Keratinocyte (primary cell): ENCODE results near the gene AFMID. TPM values are rescaled to one million over a fixed set of nuclear protein-coding genes. Genes with fewer than 3 reads are reported as not detected.

Experiments used
- DNase-seq: peaks from one replicate; pipeline ENCODE4 v3.0.0-alpha.2; 2011; ENCODE audit warnings: low read depth, missing footprints, low spot score
- FAIRE-seq: peaks from 2 replicates; lab custom pipeline; 2011; peaks lifted over from hg19 to GRCh38; lab: Jason Lieb, UNC
- H2AFZ ChIP-seq: 2 replicates; pipeline ENCODE4 v1.6.0; 2012; ENCODE audit warnings: low read length, control low read depth, inconsistent platforms; ENCODE audit not compliant: control insufficient read depth
- H3K27ac ChIP-seq: 2 replicates; pipeline ENCODE4 v1.5.1; 2011; ENCODE audit warnings: low read length; ENCODE audit not compliant: control insufficient read depth, insufficient read depth
- H3K27me3 ChIP-seq: 3 replicates; pipeline ENCODE4 v1.6.0; 2011; ENCODE audit warnings: low read length; ENCODE audit not compliant: control insufficient read depth, insufficient read depth; ENCODE audit errors: extremely low read depth
- H3K36me3 ChIP-seq, 2 experiments: 2 replicates in 1 of 2; 3 replicates in 1 of 2; pipeline ENCODE4 v1.5.1; 2011; ENCODE audit warnings: low read length in 2 of 2, mild to moderate bottlenecking in 1 of 2; ENCODE audit not compliant: control insufficient read depth in 2 of 2, insufficient read depth in 2 of 2; ENCODE audit errors: extremely low read depth in 1 of 2
- H3K4me1 ChIP-seq: 3 replicates; pipeline ENCODE4 v1.5.1; 2011; ENCODE audit warnings: low read length; ENCODE audit not compliant: control insufficient read depth, insufficient read depth; ENCODE audit errors: extremely low read depth
- H3K4me2 ChIP-seq: 3 replicates; pipeline ENCODE4 v1.6.0; 2011; ENCODE audit warnings: low read depth, low read length; ENCODE audit not compliant: control insufficient read depth, insufficient read depth; ENCODE audit errors: extremely low read depth
- H3K4me3 ChIP-seq, 3 experiments: fragments of 200-600 bp in 1 of 3; sonication (generic) in 1 of 3; 2 replicates in 2 of 3; 3 replicates in 1 of 3; pipeline ENCODE4 v1.5.1; 2011 to 2016; ENCODE audit warnings: low read length in 3 of 3, mild to moderate bottlenecking in 3 of 3, control low read depth in 2 of 3, inconsistent platforms in 1 of 3, low read depth in 1 of 3, mixed read lengths in 1 of 3, mixed run types in 1 of 3, moderate library complexity in 1 of 3; ENCODE audit not compliant: control insufficient read depth in 2 of 3, insufficient read depth in 2 of 3; ENCODE audit errors: extremely low read depth in 1 of 3
- H3K79me2 ChIP-seq: 2 replicates; pipeline ENCODE4 v1.6.0; 2012; ENCODE audit warnings: low read length; ENCODE audit not compliant: control insufficient read depth, insufficient read depth
- H3K9ac ChIP-seq: 3 replicates; pipeline ENCODE4 v1.6.0; 2011; ENCODE audit warnings: low read length; ENCODE audit not compliant: control insufficient read depth, insufficient read depth; ENCODE audit errors: extremely low read depth
- H3K9me1 ChIP-seq: 3 replicates; pipeline ENCODE4 v1.6.0; 2011; ENCODE audit warnings: low read length; ENCODE audit not compliant: control insufficient read depth, insufficient read depth; ENCODE audit errors: extremely low read depth
- H3K9me3 ChIP-seq: 2 replicates; pipeline ENCODE4 v1.5.1; 2012; ENCODE audit warnings: low read depth, low read length; ENCODE audit not compliant: control insufficient read depth
- H4K20me1 ChIP-seq: 3 replicates; pipeline ENCODE4 v1.6.0; 2011; ENCODE audit warnings: low read length; ENCODE audit not compliant: control insufficient read depth, insufficient read depth; ENCODE audit errors: extremely low read depth
- EZH2 ChIP-seq: IDR thresholded peaks from one replicate; pipeline ENCODE4 v1.6.1; 2012; ENCODE audit warnings: inconsistent platforms, mild to moderate bottlenecking, low read length, moderate library complexity
- dilution Hi-C: fragments of 300-500 bp; cut with MboI; formaldehyde crosslinking; loops from one replicate; pipeline ENCODE4 v1.7.0; 2020; ENCODE audit warnings: low sequenced_read_pairs; ENCODE audit not compliant: extremely low pct_ligation_motif_present
- polyA plus RNA-seq, 5 experiments: library from polyadenylated mRNA; depleted of rRNA in 3 of 5; stranded (reverse) in 3 of 5; stranded (forward) in 1 of 5; unstranded in 1 of 5; fragments of >200 nt; gene quantifications; 1 replicate in 1 of 5; 2 replicates in 3 of 5; 3 replicates in 1 of 5; pipeline versions ENCODE4 v1.2.1 to v1.2.3, GENCODE V29; 2011 to 2012; ENCODE audit warnings: missing spikeins in 2 of 5, low read depth in 1 of 5, low replicate concordance in 1 of 5
- TF ChIP-seq, protein P1 (sequence below), 3 experiments: IDR thresholded peaks in 1 of 3; conservative IDR thresholded peaks in 1 of 3; optimal IDR thresholded peaks in 1 of 3; 2 replicates in 2 of 3; 3 replicates in 1 of 3; pipeline versions ENCODE3 to v1.5.1; 2011; ENCODE audit warnings: low read length in 3 of 3, mild to moderate bottlenecking in 3 of 3, moderate library complexity in 2 of 3, control low read depth in 1 of 3, inconsistent platforms in 1 of 3; ENCODE audit not compliant: insufficient read depth in 2 of 3; ENCODE audit errors: extremely low read depth in 1 of 3

The AFMID gene
- polyA plus RNA-seq, 1 donor (not counting 4 experiments of a cell fraction or from before 2014, with no cell fraction given): 21.6 TPM

DNA sequence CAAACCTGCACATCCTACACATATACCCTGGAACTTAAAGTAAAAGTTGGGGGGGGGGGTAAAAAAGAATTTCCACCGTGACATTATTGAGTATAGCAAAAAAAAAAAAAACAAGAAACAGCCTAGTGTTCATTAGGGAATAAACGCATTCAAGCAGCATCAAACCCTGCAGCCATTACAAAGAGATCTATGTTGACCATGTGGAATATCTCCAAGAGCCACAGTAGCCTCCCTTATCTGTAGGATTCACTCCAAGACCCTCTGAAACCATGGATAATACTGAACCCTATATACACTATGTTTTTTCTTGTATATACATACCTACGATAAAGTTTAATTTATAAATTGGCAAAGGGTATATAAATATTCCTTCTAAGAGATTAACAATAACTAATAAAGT lies 21.3 kb downstream of the AFMID start:
- H3K9me1 ChIP-seq: no peaks in the 10 kb centered on the region
- no peaks in the 10 kb centered on the region for H4K20me1 ChIP-seq
- H3K9ac ChIP-seq: no peak overlapping the region
- no peaks in the 10 kb centered on the region for H3K79me2 ChIP-seq
- no peak overlapping the region for H3K4me3 ChIP-seq
- no peaks in the 10 kb centered on the region for H3K27me3 ChIP-seq
- DNase-seq (no peak), FAIRE-seq (no peak)
- H2AFZ ChIP-seq: no peak overlapping the region
- no peak overlapping the region for H3K4me2 ChIP-seq
- H3K36me3 ChIP-seq: peaks cover 0 to 6% of the 10 kb centered on the region in 2 experiments
- no peak overlapping the region for H3K27ac ChIP-seq
- no peaks in the 10 kb centered on the region for H3K9me3 ChIP-seq
- TF ChIP-seq, protein P1, sequence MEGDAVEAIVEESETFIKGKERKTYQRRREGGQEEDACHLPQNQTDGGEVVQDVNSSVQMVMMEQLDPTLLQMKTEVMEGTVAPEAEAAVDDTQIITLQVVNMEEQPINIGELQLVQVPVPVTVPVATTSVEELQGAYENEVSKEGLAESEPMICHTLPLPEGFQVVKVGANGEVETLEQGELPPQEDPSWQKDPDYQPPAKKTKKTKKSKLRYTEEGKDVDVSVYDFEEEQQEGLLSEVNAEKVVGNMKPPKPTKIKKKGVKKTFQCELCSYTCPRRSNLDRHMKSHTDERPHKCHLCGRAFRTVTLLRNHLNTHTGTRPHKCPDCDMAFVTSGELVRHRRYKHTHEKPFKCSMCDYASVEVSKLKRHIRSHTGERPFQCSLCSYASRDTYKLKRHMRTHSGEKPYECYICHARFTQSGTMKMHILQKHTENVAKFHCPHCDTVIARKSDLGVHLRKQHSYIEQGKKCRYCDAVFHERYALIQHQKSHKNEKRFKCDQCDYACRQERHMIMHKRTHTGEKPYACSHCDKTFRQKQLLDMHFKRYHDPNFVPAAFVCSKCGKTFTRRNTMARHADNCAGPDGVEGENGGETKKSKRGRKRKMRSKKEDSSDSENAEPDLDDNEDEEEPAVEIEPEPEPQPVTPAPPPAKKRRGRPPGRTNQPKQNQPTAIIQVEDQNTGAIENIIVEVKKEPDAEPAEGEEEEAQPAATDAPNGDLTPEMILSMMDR (optimal IDR thresholded peaks at IDR 0.05 in 1 of 3, IDR thresholded peaks at IDR 0.05 in 1 of 3, conservative IDR thresholded peaks at IDR 0.05 in 1 of 3; ENCODE audit: extremely low read depth in 1 of 3, insufficient read depth in 2 of 3, low read length in 3 of 3): no peak
- TF ChIP-seq EZH2: no peak
- dilution Hi-C loops: no loop called here
- no peaks in the 10 kb centered on the region for H3K4me1 ChIP-seq

DNA sequence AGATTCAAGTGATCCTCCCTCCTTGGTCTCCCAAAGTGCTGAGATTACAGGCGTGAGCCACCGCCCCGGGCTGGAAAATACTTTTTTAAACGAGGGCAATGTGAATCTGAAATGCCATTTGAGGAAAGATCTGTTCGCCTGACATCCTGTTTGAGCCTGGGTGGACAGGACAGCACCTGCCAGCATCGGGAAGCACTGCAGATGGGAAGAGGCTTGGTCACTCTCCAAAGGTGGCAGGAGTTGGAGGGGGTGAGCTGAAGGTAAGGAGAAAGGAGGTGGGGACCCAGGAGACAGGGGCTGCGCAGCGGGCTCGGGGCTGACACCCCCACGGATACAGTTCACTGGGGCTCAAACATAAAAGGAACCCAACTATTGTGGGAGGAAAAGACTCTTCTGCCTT lies 22.9 kb downstream of the AFMID start:
- Histone ChIP-seq H3K27me3 (no peaks in the 10 kb centered on the region), H2AFZ (no peak overlapping the region), H3K9me1 (no peaks in the 10 kb centered on the region), H4K20me1 (no peaks in the 10 kb centered on the region), H3K9me3 (no peaks in the 10 kb centered on the region), H3K9ac (no peak overlapping the region), H3K36me3 (no peaks in the 10 kb centered on the region), H3K27ac (no peak overlapping the region), H3K4me3 (no peak overlapping the region), H3K79me2 (peaks cover 10% of the 10 kb centered on the region), H3K4me1 (peaks cover 5% of the 10 kb centered on the region), H3K4me2 (no peak overlapping the region)
- DNase-seq (no peak), FAIRE-seq (no peak)
- TF ChIP-seq, protein P1 (optimal IDR thresholded peaks at IDR 0.05 in 1 of 3, IDR thresholded peaks at IDR 0.05 in 1 of 3, conservative IDR thresholded peaks at IDR 0.05 in 1 of 3; ENCODE audit: extremely low read depth in 1 of 3, insufficient read depth in 2 of 3, low read length in 3 of 3): no peak
- TF ChIP-seq EZH2: no peak
- dilution Hi-C loops: no loop called here
